Subcutaneous adipose tissue (tissue), 4 donors: ENCODE measurements around the gene RAB12. TPM values are rescaled to one million over a fixed set of nuclear protein-coding genes. Genes with fewer than 3 reads are reported as not detected.

Experiments used
- total RNA-seq, 4 donors: library from RNA; depleted of rRNA; stranded (reverse); fragments of >200 nt; gene quantifications; one replicate each; pipeline ENCODE4 v1.1.0, GENCODE V29; 2016
- TF ChIP-seq, protein P1 (sequence below): fragments of 450-650 bp; IDR thresholded peaks from one replicate; pipeline ENCODE4 v1.5.1; 2016; ENCODE audit warnings: low read depth, mild to moderate bottlenecking, control low read depth, antibody characterized with exemption, moderate library complexity

Gene RAB12
- total RNA-seq, 4 donors from 2014 or later, result 46.7 to 81.0 (median 58.5) TPM

DNA sequence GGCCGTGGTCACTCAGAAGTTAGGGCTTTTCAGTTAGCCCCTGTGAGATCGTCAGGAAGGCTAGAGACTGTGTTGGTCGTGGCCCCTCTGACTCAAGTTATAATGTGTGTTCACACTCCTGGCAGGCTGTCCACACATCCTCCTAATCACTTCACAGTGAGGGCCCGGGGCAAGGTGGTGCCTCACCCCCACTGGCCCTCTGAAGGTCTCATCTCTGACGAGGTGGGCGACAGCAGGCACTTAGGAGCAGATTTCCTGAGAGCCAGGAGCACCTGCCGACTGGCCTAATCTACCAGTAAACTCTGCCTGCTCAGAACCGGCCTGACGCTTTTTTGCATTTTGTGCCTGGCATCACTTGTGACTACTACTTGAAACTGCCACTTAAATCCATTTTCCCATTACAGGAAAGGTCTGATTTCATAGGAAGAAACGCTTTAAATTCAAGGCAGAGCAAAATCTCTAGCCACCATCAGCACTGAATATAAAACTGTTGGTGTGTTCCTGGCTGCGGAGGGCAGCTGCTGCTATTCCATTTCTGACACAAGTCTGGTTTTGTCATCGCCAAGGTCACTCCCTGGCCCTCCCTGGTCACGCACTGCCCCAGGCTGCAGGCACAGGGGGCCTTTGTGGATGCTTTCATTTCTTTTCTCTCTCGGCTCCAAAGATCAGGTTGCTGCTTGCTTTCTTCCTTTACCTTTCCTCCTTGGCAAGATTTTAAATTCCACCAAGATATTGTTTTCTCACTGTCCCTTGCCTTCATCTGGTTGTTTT lies 48.0 kb downstream of the RAB12 start:
- TF ChIP-seq, protein P1, sequence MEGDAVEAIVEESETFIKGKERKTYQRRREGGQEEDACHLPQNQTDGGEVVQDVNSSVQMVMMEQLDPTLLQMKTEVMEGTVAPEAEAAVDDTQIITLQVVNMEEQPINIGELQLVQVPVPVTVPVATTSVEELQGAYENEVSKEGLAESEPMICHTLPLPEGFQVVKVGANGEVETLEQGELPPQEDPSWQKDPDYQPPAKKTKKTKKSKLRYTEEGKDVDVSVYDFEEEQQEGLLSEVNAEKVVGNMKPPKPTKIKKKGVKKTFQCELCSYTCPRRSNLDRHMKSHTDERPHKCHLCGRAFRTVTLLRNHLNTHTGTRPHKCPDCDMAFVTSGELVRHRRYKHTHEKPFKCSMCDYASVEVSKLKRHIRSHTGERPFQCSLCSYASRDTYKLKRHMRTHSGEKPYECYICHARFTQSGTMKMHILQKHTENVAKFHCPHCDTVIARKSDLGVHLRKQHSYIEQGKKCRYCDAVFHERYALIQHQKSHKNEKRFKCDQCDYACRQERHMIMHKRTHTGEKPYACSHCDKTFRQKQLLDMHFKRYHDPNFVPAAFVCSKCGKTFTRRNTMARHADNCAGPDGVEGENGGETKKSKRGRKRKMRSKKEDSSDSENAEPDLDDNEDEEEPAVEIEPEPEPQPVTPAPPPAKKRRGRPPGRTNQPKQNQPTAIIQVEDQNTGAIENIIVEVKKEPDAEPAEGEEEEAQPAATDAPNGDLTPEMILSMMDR, result no peak

DNA sequence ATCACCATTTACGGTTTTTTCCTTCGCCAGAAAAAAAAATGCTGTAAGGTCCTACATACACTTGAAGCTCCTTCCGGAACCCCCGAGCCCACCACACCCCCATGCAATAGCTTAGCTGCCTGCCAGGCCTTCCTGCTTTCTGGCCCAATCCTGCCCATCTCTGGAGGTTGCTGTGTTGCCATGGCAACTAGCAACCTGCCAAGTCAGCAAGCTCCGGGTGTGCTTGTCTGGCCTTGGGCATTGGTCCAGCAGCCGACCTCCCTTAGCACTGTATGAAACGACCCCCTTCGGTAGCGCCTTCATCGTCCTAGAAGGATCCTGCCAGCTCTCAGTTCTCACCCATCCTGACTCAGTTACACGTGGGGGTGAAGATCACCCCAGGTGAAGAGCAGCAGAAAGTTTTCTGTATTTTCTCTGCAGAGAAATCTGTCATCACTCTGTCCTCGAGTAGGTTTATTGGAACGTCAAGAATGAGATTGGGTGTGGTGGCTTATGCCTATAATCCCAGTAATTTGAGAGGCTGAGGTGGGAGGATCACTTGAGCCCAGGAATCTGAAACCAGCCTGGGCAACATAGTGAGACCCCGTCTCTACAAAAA lies 48.7 kb downstream of the RAB12 start:
- TF ChIP-seq, protein P1, result no peak

DNA sequence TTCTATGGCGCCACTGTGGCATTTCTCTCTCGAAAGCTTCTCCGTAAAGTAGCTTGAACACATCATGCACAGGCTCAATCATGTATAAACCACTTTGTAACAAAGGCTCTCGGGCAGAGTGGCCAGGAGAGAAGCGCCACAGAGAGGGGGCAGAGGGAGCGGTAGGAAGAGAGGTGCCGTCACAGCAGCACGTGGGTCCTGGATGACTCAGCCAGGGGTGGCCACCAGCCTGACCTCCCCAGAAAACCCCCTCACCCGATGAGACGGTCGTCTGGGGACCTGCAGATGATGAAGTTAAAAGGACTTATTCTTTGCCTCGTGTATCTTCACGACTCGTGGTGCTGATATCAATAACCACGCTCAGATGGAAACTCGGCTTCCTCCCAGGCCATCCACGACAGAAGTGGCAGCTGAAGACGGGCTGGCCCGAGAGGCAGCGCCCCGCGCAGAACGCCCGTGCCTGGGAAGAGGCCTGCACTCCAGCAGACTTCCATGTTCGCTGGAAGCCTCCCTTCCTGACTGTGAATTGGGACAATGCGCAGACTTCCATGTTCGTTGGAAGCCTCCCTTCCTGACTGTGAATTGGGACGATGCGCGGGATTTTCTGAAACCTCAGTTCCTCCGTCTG lies 49.7 kb downstream of the RAB12 start:
- TF ChIP-seq, protein P1, result no peak

DNA sequence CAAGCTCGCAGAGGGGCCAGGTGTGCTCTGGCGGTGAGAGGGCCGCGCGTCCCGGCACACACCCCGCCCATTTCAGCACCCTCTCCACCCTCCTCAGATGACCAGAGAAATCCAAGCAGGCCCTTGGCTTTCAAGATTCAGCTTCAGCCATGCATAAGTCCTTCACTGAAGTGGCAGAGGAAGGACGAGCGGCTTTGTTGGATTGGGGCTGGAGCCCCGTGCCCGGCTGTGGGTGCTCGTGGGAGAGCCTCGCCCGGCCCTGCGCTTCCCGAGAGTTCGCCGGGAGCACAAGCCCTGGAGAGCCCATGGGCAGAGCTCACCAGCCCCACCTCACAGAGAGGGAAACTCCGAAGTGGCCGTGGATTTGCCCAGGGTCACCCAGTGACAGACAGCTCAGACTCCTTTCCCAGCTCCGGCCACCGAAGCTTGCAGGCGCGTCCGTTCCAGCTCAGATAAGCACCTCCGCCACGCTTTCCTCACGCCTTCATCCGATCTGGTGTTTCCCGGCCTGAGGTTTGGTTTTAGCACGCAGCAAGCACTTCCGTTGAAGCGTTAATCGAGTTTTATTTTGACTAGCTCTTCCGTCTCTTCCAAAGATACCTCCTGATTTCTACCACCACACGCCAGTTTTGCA lies 50.5 kb downstream of the RAB12 start:
- TF ChIP-seq, protein P1, result no peak

DNA sequence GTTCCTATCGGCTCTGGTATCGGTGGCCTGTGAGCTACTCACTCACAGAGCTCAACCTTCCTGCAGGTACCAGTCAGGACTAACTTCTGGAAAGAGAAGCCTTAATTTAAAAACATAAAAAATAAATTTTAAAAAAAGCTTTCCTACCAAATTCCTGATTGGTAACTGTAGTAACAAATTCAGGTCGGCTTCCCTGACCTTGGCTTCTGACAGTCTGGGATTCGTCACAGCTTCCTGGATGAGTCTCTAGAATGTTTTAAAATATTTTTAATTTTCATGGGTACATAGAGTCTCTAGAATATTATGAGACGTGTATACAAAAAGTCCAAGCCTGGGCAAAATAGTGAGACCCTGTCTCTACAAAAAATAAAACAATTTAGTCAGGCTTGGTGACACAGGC lies 51.1 kb downstream of the RAB12 start:
- TF ChIP-seq, protein P1, result no peak

DNA sequence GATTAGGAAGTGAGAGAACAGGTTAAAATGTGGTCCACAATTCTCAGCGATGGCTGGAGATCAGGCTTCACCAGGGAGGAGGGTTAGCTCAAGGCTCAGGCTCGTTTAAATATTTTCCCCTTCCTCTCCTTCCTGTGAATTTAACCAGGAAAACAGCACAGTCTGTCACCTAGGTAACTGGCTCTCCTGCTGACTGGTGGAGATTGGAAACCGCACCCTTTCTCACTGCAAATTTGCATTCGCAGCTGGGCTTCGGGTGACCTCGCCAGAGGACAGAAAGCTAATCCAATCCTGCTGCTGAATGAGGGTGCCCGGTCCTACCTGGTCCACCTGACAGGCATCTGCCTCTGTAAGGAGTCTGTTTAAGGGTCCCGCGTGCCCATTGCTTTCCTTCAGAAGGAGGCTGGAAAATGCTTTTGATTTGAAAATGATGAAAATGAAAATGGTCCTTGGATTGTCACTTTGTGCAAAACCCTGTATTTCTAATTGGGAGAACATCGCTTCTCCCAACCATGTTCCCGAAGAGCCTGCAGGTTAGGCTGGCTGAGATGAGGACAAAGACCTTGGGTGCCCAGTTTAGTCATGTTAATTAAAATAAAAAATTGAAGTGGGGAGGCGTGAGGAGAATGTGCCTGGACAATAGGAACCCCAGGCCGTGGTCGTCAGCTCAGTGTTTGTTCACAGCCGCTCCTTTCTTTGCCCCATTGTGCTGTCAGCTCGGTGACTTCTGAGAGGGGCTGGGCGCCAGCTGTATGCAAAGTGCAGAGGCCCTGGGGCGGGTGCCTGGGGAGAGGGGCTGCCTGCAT lies 52.7 kb downstream of the RAB12 start:
- TF ChIP-seq, protein P1, result no peak
